ENCODE data around the gene JKAMP.

JKAMP gene

GRCh38 chr14:59541731-59542130 is 57.4 kb downstream of the JKAMP start:
- in situ Hi-C loops (cut with HindIII; ENCODE audit: low sequenced_read_pairs): no loop called here
- no peak for TF ChIP-seq CTCF (IDR thresholded peaks at IDR 0.05; ENCODE audit: low read depth, low read length)
- H3K4me3 ChIP-seq (ENCODE audit: low read depth, low read length): no peak overlapping the region
- no peak for DNase-seq (ENCODE audit: low read depth, low spot score)

- no peak overlapping the region for H3K4me3 ChIP-seq (ENCODE audit: low read depth, low read length)
- TF ChIP-seq CTCF (IDR thresholded peaks at IDR 0.05; ENCODE audit: low read depth, low read length): no peak
- DNase-seq (ENCODE audit: low read depth, low spot score): no peak
- in situ Hi-C loops (cut with HindIII; ENCODE audit: low sequenced_read_pairs): no loop called here
These were observed 59.6 kb downstream of the JKAMP start for GRCh38 chr14:59543873-59544272.

GRCh38 chr14:59547310-59547709 is 63.0 kb downstream of the JKAMP start:
- no peak for TF ChIP-seq CTCF (IDR thresholded peaks at IDR 0.05; ENCODE audit: low read depth, low read length)
- H3K4me3 ChIP-seq (ENCODE audit: low read depth, low read length): no peak overlapping the region
- in situ Hi-C loops (cut with HindIII; ENCODE audit: low sequenced_read_pairs): no loop called here
- no peak for DNase-seq (ENCODE audit: low read depth, low spot score)

Measured in astrocyte of the spinal cord (primary cell).